ENCODE results near the gene KCNT2.

The KCNT2 gene

GRCh38 chr1:196387766-196388165 is 220.5 kb downstream of the KCNT2 start:
- DNase-seq: no peak

GRCh38 chr1:196385109-196385508 is 223.1 kb downstream of the KCNT2 start:
- no peak for DNase-seq

GRCh38 chr1:196382383-196382782 is 225.9 kb downstream of the KCNT2 start:
- DNase-seq: no peak

- DNase-seq: no peak
Measured at GRCh38 chr1:196381544-196381943, 226.7 kb downstream of the KCNT2 start.

GRCh38 chr1:196380316-196380715 is 227.9 kb downstream of the KCNT2 start:
- no peak for DNase-seq

GRCh38 chr1:196377811-196378210 is 230.4 kb downstream of the KCNT2 start:
- DNase-seq: no peak

- no peak for DNase-seq
Measured at GRCh38 chr1:196376630-196377328, 231.5 kb downstream of the KCNT2 start.

- DNase-seq: no peak
Measured at GRCh38 chr1:196373798-196374197, 234.4 kb downstream of the KCNT2 start.

GRCh38 chr1:196372896-196373536 is 235.2 kb downstream of the KCNT2 start:
- DNase-seq: peak; percentile 61

- no peak for DNase-seq
Measured at GRCh38 chr1:196367838-196368237, 240.4 kb downstream of the KCNT2 start.

- no peak for DNase-seq
Measured at GRCh38 chr1:196366817-196367495, 241.3 kb downstream of the KCNT2 start.

- no peak for DNase-seq
Measured at GRCh38 chr1:196361112-196361714, 247.0 kb downstream of the KCNT2 start.

- DNase-seq: no peak
Measured at GRCh38 chr1:196357913-196358312, 250.3 kb downstream of the KCNT2 start.

GRCh38 chr1:196355206-196355786 is 252.9 kb downstream of the KCNT2 start:
- peak; percentile 40 for DNase-seq

- DNase-seq: no peak
Measured at GRCh38 chr1:196344453-196344852, 263.8 kb downstream of the KCNT2 start.

GRCh38 chr1:196324345-196324744 is 283.9 kb downstream of the KCNT2 start:
- DNase-seq: no peak

GRCh38 chr1:196323869-196324268 is 284.4 kb downstream of the KCNT2 start:
- no peak for DNase-seq

GRCh38 chr1:196319301-196319700 is 288.9 kb downstream of the KCNT2 start:
- no peak for DNase-seq

GRCh38 chr1:196317535-196318522 is 290.4 kb downstream of the KCNT2 start:
- DNase-seq: peak; percentile 72

GRCh38 chr1:196312739-196313138 is 295.5 kb downstream of the KCNT2 start:
- no peak for DNase-seq

- peak; percentile 40 for DNase-seq
Measured at GRCh38 chr1:196309386-196309785, 298.9 kb downstream of the KCNT2 start.

GRCh38 chr1:196308176-196308575 is 300.1 kb downstream of the KCNT2 start:
- no peak for DNase-seq
